HEK293 (cell line): Measurements from ENCODE around the gene PPP2R5E.

Experiments used
- CTCF ChIA-PET: fragments of 350-600 bp; formaldehyde crosslinking; extraction: SDS; loops from one replicate; lab custom pipeline; 2021; ENCODE audit warnings: antibody characterized with exemption; lab: Yijun Ruan, JAX
- POLR2A ChIA-PET: fragments of 300-600 bp; formaldehyde crosslinking; extraction: SDS; loops from one replicate; lab custom pipeline; 2020; ENCODE audit warnings: antibody characterized with exemption, inconsistent platforms; lab: Yijun Ruan, JAX
- H3K27ac ChIP-seq: fragments of 200-500 bp; sonication (Bioruptor generic); 2 replicates; pipeline ENCODE4 v1.5.1; 2014; ENCODE audit warnings: low read depth, low read length, control low read depth, inconsistent platforms; ENCODE audit errors: extremely low read depth
- H3K36me3 ChIP-seq, 2 experiments: fragments of 200-500 bp in 1 of 2; sonication (Bioruptor generic) in 1 of 2; 1 replicate in 1 of 2; 2 replicates in 1 of 2; pipeline ENCODE4 v1.5.1; 2014 to 2017; ENCODE audit warnings: inconsistent platforms in 2 of 2, low read length in 2 of 2; ENCODE audit not compliant: control insufficient read depth in 2 of 2, insufficient read depth in 1 of 2
- H3K4me1 ChIP-seq: fragments of 200-500 bp; sonication (Bioruptor generic); 2 replicates; pipeline ENCODE4 v1.5.1; 2014; ENCODE audit warnings: mild to moderate bottlenecking, low read length, inconsistent platforms; ENCODE audit not compliant: control insufficient read depth, insufficient read depth
- H3K4me3 ChIP-seq: 2 replicates; pipeline ENCODE4 v1.5.1; 2011; ENCODE audit warnings: low read depth, mild to moderate bottlenecking, control low read depth, low read length, moderate library complexity
- H3K9me3 ChIP-seq: fragments of 200-500 bp; sonication (Bioruptor generic); 2 replicates; pipeline ENCODE4 v1.5.1; 2014; ENCODE audit warnings: low read depth, low read length, inconsistent platforms; ENCODE audit not compliant: control insufficient read depth, insufficient read depth
- AEBP2 ChIP-seq: fragments of 450-650 bp; formaldehyde crosslinking; IDR thresholded peaks from 2 replicates; pipeline ENCODE4 v1.5.1; 2016; ENCODE audit warnings: missing biosample characterization, missing genetic modification characterization, borderline replicate concordance
- HOXA7 ChIP-seq: sonication (generic); formaldehyde crosslinking; IDR thresholded peaks from 2 replicates; pipeline ENCODE4 v1.8.1; 2022; ENCODE audit warnings: missing genetic modification reagents, borderline replicate concordance
- MEIS1 ChIP-seq: sonication (generic); formaldehyde crosslinking; IDR thresholded peaks from 2 replicates; pipeline ENCODE4 v1.8.1; 2022; ENCODE audit warnings: missing genetic modification reagents, mild to moderate bottlenecking, borderline replicate concordance
- MZF1 ChIP-seq: fragments of 450-650 bp; formaldehyde crosslinking; IDR thresholded peaks from 2 replicates; pipeline ENCODE4 v1.5.1; 2017; ENCODE audit warnings: missing biosample characterization, missing genetic modification characterization, borderline replicate concordance
- RBAK ChIP-seq: fragments of 450-650 bp; formaldehyde crosslinking; IDR thresholded peaks from 2 replicates; pipeline ENCODE4 v1.5.1; 2016; ENCODE audit warnings: missing biosample characterization, missing genetic modification characterization
- SP2 ChIP-seq: fragments of 450-650 bp; formaldehyde crosslinking; IDR thresholded peaks from 2 replicates; pipeline ENCODE4 v1.5.1; 2016; ENCODE audit warnings: missing biosample characterization, missing genetic modification characterization
- TSHZ1 ChIP-seq: fragments of 450-650 bp; formaldehyde crosslinking; IDR thresholded peaks from 2 replicates; pipeline ENCODE4 v1.5.1; 2016; ENCODE audit warnings: missing biosample characterization, missing genetic modification characterization, borderline replicate concordance
- ZBTB17 ChIP-seq: fragments of 450-650 bp; formaldehyde crosslinking; IDR thresholded peaks from 2 replicates; pipeline ENCODE4 v1.5.1; 2016; ENCODE audit warnings: missing biosample characterization, missing genetic modification characterization
- ZBTB20 ChIP-seq: fragments of 450-650 bp; formaldehyde crosslinking; IDR thresholded peaks from 2 replicates; pipeline ENCODE4 v1.5.1; 2016; ENCODE audit warnings: missing biosample characterization, missing genetic modification characterization
- ZNF10 ChIP-seq: fragments of 450-650 bp; formaldehyde crosslinking; IDR thresholded peaks from 2 replicates; pipeline ENCODE4 v1.5.1; 2017; ENCODE audit warnings: missing biosample characterization, missing genetic modification characterization
- ZNF146 ChIP-seq: fragments of 450-650 bp; formaldehyde crosslinking; IDR thresholded peaks from 2 replicates; pipeline ENCODE4 v1.5.1; 2016; ENCODE audit warnings: missing biosample characterization, missing genetic modification characterization
- ZNF366 ChIP-seq: fragments of 450-650 bp; formaldehyde crosslinking; conservative IDR thresholded peaks from 2 replicates; pipeline ENCODE4 v1.5.1; 2016; ENCODE audit warnings: missing biosample characterization, missing genetic modification characterization
- ZNF404 ChIP-seq: fragments of 450-650 bp; formaldehyde crosslinking; IDR thresholded peaks from 2 replicates; pipeline ENCODE4 v1.5.1; 2017; ENCODE audit warnings: missing biosample characterization, missing genetic modification characterization
- ZNF426 ChIP-seq: fragments of 450-650 bp; formaldehyde crosslinking; IDR thresholded peaks from 2 replicates; pipeline ENCODE4 v1.5.1; 2017; ENCODE audit warnings: missing biosample characterization, missing genetic modification characterization, mild to moderate bottlenecking, inconsistent platforms, moderate library complexity
- ZNF501 ChIP-seq: fragments of 450-650 bp; formaldehyde crosslinking; IDR thresholded peaks from 2 replicates; pipeline ENCODE4 v1.5.1; 2016; ENCODE audit warnings: missing biosample characterization, missing genetic modification characterization
- ZNF555 ChIP-seq: fragments of 450-650 bp; formaldehyde crosslinking; conservative IDR thresholded peaks from 2 replicates; pipeline ENCODE4 v1.5.1; 2017; ENCODE audit warnings: missing biosample characterization, mild to moderate bottlenecking, missing genetic modification characterization, inconsistent platforms
- ZNF560 ChIP-seq: fragments of 450-650 bp; formaldehyde crosslinking; IDR thresholded peaks from 2 replicates; pipeline ENCODE4 v1.5.1; 2017; ENCODE audit warnings: missing biosample characterization, missing genetic modification characterization, borderline replicate concordance
- ZNF580 ChIP-seq: fragments of 450-650 bp; formaldehyde crosslinking; IDR thresholded peaks from 2 replicates; pipeline ENCODE4 v1.5.1; 2016; ENCODE audit warnings: missing biosample characterization, missing genetic modification characterization
- ZSCAN23 ChIP-seq: fragments of 450-650 bp; formaldehyde crosslinking; IDR thresholded peaks from 2 replicates; pipeline ENCODE4 v1.5.1; 2016; ENCODE audit warnings: missing biosample characterization, missing genetic modification characterization
- ZSCAN4 ChIP-seq: fragments of 450-650 bp; formaldehyde crosslinking; IDR thresholded peaks from 2 replicates; pipeline ENCODE4 v1.5.1; 2017; ENCODE audit warnings: missing biosample characterization, missing genetic modification characterization
- TF ChIP-seq, protein P1 (sequence below): sonication (generic); formaldehyde crosslinking; IDR thresholded peaks from 2 replicates; pipeline ENCODE4 v1.8.1; 2022; ENCODE audit warnings: mild to moderate bottlenecking, moderate library complexity, missing genetic modification reagents

PPP2R5E gene

GRCh38 chr14:63401646-63402045 is 141.5 kb downstream of the PPP2R5E start (continued):
- TF ChIP-seq TSHZ1 (tag by site-specific recombination): no peak
- TF ChIP-seq, all 188 proteins: peak for 0

DNA sequence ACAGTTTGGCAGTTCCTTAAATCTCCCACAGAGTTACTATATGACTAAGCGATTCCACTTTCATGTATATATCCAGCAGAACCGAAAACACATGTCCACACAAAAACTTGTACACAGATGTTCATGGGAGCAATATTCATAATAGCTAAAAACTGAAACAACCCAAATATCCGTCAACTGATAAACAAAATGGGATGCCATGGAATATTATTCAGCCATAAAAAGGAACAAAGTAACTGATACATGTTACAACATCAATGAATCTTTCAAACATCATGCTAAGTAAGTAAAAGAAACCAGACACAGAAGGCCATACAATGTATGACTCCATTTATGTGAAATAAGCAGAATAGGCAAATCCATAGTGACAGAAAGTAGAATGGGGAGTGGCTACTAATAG is 144.2 kb downstream of the PPP2R5E start:
- H3K9me3 ChIP-seq: no peaks in the 10 kb centered on the region
- peaks cover 8 to 10% of the 10 kb centered on the region in 2 experiments; a peak in 2 of 3 replicates for H3K36me3 ChIP-seq
- H3K4me3 ChIP-seq: no peak overlapping the region
- no peaks in the 10 kb centered on the region for H3K4me1 ChIP-seq
- no peak overlapping the region for H3K27ac ChIP-seq
- TF ChIP-seq ZNF146 (tag by site-specific recombination): peak; percentile 92
- TF ChIP-seq, protein P1, sequence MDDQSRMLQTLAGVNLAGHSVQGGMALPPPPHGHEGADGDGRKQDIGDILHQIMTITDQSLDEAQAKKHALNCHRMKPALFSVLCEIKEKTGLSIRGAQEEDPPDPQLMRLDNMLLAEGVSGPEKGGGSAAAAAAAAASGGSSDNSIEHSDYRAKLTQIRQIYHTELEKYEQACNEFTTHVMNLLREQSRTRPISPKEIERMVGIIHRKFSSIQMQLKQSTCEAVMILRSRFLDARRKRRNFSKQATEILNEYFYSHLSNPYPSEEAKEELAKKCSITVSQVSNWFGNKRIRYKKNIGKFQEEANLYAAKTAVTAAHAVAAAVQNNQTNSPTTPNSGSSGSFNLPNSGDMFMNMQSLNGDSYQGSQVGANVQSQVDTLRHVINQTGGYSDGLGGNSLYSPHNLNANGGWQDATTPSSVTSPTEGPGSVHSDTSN (CRISPR knock-in tag): no peak
- TF ChIP-seq SP2 (tag by site-specific recombination): no peak
- TF ChIP-seq MZF1 (tag by site-specific recombination): no peak
- TF ChIP-seq ZNF10: peak; percentile 59; the same call in 1 of the 2 replicates
- no peak for TF ChIP-seq ZBTB20 (tag by site-specific recombination)
- TF ChIP-seq ZSCAN4: no peak
- no peak for TF ChIP-seq ZSCAN23 (tag by site-specific recombination)
- POLR2A ChIA-PET: no interaction called here
- CTCF ChIA-PET: interaction anchor here (2.0 kb wide), 1 partner anchor 10 kb away, joined by 8 read pairs; no protein-coding TSS in a partner anchor

DNA sequence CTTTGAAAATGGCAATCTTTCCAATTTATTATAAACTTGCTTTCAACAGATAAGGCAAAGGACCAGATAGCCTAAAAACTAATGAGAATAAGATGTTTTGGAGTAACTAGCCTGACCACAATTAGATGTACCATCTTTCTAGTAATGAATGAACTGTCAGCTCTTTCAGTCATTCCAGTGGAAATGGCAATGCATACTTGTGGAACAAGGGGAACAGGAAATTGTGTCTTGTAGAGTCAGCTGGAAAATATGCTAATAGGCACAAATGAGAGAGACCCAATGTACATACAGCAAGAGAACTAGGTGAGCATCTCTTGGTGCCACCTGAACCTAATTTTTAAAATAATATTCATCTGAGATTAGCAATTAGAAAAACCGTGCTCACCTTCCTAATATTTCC is 148.3 kb downstream of the PPP2R5E start:
- Histone ChIP-seq H3K27ac (no peak overlapping the region), H3K36me3 (peaks cover 18 to 26% of the 10 kb centered on the region in 2 experiments)
- POLR2A ChIA-PET: no interaction called here

More for the DNA sequence above, 148.3 kb downstream of the PPP2R5E start:
- Histone ChIP-seq H3K4me1 (no peaks in the 10 kb centered on the region), H3K4me3 (no peak overlapping the region), H3K9me3 (no peaks in the 10 kb centered on the region)
- CTCF ChIA-PET: interaction anchor here (0.7 kb wide), 1 partner anchor 26 kb away, joined by 4 read pairs; no protein-coding TSS in a partner anchor
- no peak for TF ChIP-seq HOXA7 (CRISPR knock-in tag)
- no peak for TF ChIP-seq RBAK (tag by site-specific recombination)
- no peak for TF ChIP-seq ZNF580 (tag by site-specific recombination)
- no peak for TF ChIP-seq ZNF555 (tag by site-specific recombination)
- TF ChIP-seq ZNF560 (tag by site-specific recombination): no peak
- TF ChIP-seq ZNF366 (tag by site-specific recombination): no peak
- TF ChIP-seq ZNF426 (tag by site-specific recombination): no peak
- TF ChIP-seq ZNF501 (tag by site-specific recombination): no peak
- no peak for TF ChIP-seq MEIS1 (CRISPR knock-in tag)
- no peak for TF ChIP-seq AEBP2
- no peak for TF ChIP-seq ZBTB17
- no peak for TF ChIP-seq ZNF404 (tag by site-specific recombination)
- TF ChIP-seq ZNF10: no peak
- TF ChIP-seq, all 188 proteins: peak for 0
